Measurements from ENCODE around the gene USP12. TPM values are rescaled to one million over a fixed set of nuclear protein-coding genes. Genes with fewer than 3 reads are reported as not detected.
A peak's percentile ranks its signal among the peaks of the same experiment; 100 is the strongest.

Gene USP12
- total RNA-seq, 4 donors from 2014 or later, result 3.9 to 31.7 (median 13.6) TPM

DNA sequence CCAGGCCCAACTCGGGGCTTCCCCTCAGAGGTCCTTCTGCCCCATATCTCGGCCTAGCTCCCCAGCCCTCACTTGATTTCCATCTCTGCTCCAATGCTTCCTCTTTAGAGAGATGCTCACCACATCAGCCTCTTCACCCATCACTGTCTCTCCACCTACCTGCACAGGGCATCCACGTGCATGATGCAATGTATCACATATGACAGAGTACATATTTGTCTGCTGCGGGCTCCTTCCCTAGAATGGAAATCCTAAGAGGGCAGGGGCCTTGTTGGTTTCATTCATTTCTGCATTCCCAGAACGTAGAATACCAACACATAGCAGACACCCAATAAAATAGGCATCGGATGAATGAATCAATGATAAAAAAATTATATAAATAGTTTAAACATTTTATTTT lies 130.3 kb downstream of the USP12 start:
- DNase-seq, result no peak
- 74 to 88% methylated on average over 6 of the region's 6 CpGs for WGBS, 2 donors

GRCh38 chr13:27040826-27041108 lies 130.8 kb downstream of the USP12 start:
- Histone ChIP-seq H3K27ac (peak overlapping the region in 2 of 4 donors; percentile 65 to 71), H3K36me3 (no peaks in the 10 kb centered on the region), H3K9me3 (no peaks in the 10 kb centered on the region), H3K4me1 (peaks cover 3 to 42% (median 12%) of the 10 kb centered on the region in 3 donors), H3K4me3 (no peak overlapping the region), H3K27me3 (peaks cover 0 to 9% (median 0%) of the 10 kb centered on the region in 4 donors)
- 96 to 98% methylated on average over 4 of the region's 4 CpGs for WGBS, 2 donors
- TF ChIP-seq, protein P1, sequence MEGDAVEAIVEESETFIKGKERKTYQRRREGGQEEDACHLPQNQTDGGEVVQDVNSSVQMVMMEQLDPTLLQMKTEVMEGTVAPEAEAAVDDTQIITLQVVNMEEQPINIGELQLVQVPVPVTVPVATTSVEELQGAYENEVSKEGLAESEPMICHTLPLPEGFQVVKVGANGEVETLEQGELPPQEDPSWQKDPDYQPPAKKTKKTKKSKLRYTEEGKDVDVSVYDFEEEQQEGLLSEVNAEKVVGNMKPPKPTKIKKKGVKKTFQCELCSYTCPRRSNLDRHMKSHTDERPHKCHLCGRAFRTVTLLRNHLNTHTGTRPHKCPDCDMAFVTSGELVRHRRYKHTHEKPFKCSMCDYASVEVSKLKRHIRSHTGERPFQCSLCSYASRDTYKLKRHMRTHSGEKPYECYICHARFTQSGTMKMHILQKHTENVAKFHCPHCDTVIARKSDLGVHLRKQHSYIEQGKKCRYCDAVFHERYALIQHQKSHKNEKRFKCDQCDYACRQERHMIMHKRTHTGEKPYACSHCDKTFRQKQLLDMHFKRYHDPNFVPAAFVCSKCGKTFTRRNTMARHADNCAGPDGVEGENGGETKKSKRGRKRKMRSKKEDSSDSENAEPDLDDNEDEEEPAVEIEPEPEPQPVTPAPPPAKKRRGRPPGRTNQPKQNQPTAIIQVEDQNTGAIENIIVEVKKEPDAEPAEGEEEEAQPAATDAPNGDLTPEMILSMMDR (IDR thresholded peaks at IDR 0.05), result no peak
- TF ChIP-seq POLR2A (IDR thresholded peaks at IDR 0.05), result no peak
- DNase-seq, result no peak
- intact Hi-C loops (cut with DNase I), result no loop called here

More for the DNA sequence above, 130.3 kb downstream of the USP12 start:
- Histone ChIP-seq H3K9me3 (no peaks in the 10 kb centered on the region), H3K4me3 (no peak overlapping the region), H3K36me3 (no peaks in the 10 kb centered on the region), H3K27me3 (peaks cover 0 to 6% (median 0%) of the 10 kb centered on the region in 4 donors), H3K27ac (no peak overlapping the region), H3K4me1 (peaks cover 3 to 36% (median 9%) of the 10 kb centered on the region in 3 donors)
- TF ChIP-seq, protein P1 (IDR thresholded peaks at IDR 0.05), result no peak
- no peak for TF ChIP-seq POLR2A (IDR thresholded peaks at IDR 0.05)
- intact Hi-C loops (cut with DNase I), result no loop called here

GRCh38 chr13:27039171-27039701 lies 132.4 kb downstream of the USP12 start:
- no peaks in the 10 kb centered on the region for H3K9me3 ChIP-seq
- WGBS, 2 donors, result 78 to 94% methylated on average over 6 to 7 of the region's 9 CpGs
- H3K4me1 ChIP-seq, result peaks cover 3 to 50% (median 12%) of the 10 kb centered on the region in 3 donors
- intact Hi-C loops (cut with DNase I), result no loop called here
- H3K27me3 ChIP-seq, result peaks cover 0 to 22% (median 0%) of the 10 kb centered on the region in 4 donors
- peak overlapping the region in 1 of 4 donors; percentile 71 for H3K27ac ChIP-seq
- no peak overlapping the region for H3K4me3 ChIP-seq
- H3K36me3 ChIP-seq, result no peaks in the 10 kb centered on the region
- DNase-seq, result no peak
- TF ChIP-seq POLR2A (IDR thresholded peaks at IDR 0.05), result no peak
- TF ChIP-seq, protein P1 (IDR thresholded peaks at IDR 0.05), result no peak

DNA sequence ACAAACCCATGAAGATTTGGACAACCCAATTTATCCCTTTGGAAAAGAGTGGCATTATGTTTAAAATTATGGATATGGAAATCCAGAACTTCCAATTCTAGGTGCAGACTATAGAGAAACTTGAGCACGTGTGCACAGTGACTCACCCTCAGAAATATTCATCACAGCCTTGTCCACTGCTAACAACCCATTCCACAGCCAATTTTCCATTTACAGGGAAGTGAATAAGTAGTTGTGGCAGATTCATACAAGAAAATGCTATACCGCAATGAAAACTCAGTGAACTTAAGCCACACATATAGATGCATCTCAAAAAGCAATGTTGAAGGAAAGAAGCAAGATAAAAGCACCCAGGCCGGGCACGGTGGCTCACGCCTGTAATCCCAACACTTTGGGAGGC lies 133.3 kb downstream of the USP12 start:
- no peak for DNase-seq
- intact Hi-C loops (cut with DNase I), result no loop called here
- 51 to 73% methylated on average over 5 of the region's 5 CpGs for WGBS, 2 donors
- H3K27ac ChIP-seq, result peak overlapping the region in 2 of 4 donors; percentile 6 to 28
- H3K27me3 ChIP-seq, result peaks cover 0 to 22% (median 0%) of the 10 kb centered on the region in 4 donors
- TF ChIP-seq POLR2A (IDR thresholded peaks at IDR 0.05), result no peak
- TF ChIP-seq, protein P1 (IDR thresholded peaks at IDR 0.05), result no peak
- H3K4me1 ChIP-seq, result peaks cover 0 to 44% (median 12%) of the 10 kb centered on the region in 3 donors
- no peak overlapping the region for H3K4me3 ChIP-seq
- no peaks in the 10 kb centered on the region for H3K36me3 ChIP-seq
- H3K9me3 ChIP-seq, result no peaks in the 10 kb centered on the region

DNA sequence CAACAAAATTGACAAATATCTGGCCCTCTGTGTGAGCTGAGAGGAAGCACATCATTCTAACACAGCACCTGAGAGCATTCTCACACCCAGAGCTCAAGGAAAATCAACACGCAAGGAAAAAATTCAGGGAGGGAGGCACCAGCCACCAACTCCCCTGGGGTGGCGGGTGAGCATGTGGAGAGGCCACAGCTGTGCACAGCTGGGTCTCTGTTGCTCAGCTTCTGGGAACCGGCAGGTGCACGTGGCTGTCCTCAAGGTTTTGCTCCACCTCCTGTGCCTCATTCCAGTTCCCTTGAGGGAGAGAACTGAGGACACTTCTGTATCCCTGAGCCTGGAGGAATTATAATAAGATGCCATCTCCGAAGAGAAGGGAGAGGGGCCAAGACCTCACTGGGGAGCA lies 134.0 kb downstream of the USP12 start:
- peak overlapping the region in 2 of 4 donors; percentile 55 to 65 for H3K27ac ChIP-seq
- 74 to 83% methylated on average over 3 to 5 of the region's 5 CpGs for WGBS, 2 donors
- H3K27me3 ChIP-seq, result peaks cover 0 to 22% (median 0%) of the 10 kb centered on the region in 4 donors
- DNase-seq, result no peak
- H3K9me3 ChIP-seq, result no peaks in the 10 kb centered on the region
- peaks cover 0 to 37% (median 12%) of the 10 kb centered on the region in 3 donors for H3K4me1 ChIP-seq
- no peak overlapping the region for H3K4me3 ChIP-seq
- intact Hi-C loops (cut with DNase I), result no loop called here
- TF ChIP-seq, protein P1 (IDR thresholded peaks at IDR 0.05), result no peak
- no peak for TF ChIP-seq POLR2A (IDR thresholded peaks at IDR 0.05)
- H3K36me3 ChIP-seq, result no peaks in the 10 kb centered on the region

Data from esophagus squamous epithelium (tissue), 5 donors.